HG03045 (cell line): ENCODE measurements around the gene PSMB4.
"Not testable (repeated sequence)": the region's sequence is repeated elsewhere in the genome, so short reads cannot be mapped to it uniquely, and the experiment has no call there.

Experiments used
- ATAC-seq: cut with Tn5 transposase; IDR thresholded peaks from one replicate; pipeline ENCODE4 v1.9.1; 2021; ENCODE audit warnings: mild to moderate bottlenecking, moderate library complexity; ENCODE audit not compliant: unreplicated experiment

Gene PSMB4

DNA sequence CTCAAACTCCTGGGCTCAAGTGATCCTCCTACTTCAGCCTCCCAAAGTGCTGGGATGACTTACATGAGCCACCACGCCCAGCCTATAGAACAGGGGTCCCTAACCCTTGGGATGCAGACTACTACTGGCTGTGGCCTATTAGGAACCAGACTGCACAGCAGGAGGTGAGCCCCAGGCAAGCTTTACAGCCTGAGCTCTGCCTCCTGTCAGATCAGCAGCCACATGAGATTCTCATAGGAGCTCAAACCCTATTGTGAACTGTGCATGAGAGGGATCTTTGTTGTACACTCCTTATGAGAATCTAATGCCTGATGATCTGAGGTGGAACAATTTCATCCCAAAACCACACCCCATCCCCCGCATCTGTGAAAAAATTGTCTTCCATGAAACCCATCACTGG lies 13.4 kb upstream of the PSMB4 start:
- no peak for ATAC-seq

DNA sequence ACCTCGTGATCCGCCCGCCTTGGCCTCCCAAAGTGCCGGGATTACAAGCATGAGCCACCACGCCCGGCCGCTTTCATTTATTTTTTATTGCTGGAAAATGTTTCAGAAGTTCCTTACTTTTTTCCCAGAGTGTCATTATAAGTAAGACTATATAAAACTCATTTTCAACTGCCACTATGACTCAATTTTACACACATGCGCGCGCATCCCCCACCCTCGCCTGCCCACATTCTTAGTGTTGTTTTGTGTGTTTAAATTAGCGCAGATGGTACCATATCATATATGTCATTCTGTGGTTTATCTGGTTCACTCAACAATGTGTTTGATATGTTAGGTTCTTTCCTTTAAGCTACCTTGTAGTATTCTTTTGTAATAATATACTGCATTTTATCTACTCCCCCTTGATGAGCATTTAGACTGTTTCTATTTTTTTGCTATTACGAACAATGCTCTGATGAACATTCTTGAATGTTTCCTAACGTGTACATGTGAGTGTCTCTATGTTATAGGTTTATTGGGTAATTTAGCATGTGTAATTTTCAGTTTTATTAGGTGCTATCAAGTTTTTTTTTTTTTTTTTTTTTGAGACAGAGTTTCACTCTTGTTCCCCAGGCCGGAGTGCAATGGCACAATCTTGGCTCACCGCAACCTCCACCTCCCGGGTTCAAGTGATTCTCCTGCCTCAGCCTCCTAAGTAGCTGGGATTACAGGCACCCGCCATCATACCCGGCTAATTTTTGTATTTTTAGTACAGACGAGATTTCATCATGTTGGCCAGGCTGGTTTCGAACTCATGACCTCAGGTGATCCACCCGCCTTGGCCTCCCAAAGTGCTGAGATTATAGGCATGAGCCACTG lies 8.9 kb upstream of the PSMB4 start:
- not testable (repeated sequence) for ATAC-seq

DNA sequence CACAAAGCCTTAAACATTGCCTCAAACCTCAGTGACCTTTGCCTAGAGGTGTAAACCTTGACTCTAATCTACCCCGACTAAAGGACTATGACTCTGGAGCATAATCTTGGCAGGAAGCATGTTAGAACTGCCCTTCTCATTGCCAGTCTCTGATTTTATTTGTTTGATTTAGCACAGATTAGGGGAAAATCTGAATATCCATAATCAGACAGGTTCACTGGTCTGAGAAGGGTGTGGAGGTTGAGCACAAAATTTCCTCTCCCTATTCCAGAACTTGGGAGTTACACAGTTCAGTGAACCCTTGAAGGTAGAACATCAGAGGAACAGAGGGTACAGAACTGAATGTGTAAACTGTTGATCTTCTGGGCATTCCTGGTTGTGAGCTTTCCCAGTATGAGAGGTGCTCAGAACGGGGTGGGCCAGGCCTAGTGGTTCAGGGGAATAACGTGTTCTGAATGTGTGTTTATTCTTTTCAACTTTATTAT lies 8.3 kb upstream of the PSMB4 start:
- ATAC-seq, result no peak

DNA sequence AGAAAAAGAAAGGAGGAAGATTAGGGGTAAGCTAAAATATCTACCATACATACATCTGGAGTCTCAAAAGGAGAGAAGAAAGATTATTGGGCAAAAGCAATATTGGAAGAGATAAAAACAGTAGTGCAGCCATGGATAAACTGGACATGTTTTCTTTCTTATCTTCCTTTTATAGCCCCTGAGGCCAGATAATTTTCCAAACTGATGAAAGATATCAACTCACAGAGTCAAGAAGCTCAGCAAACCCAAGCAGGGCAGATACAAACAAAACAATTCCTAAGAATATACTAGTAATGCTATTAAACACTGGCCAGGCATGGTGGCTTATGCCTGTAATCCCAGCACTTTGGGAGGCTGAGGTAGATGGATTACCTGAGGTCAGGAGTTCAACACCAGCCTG lies 5.8 kb upstream of the PSMB4 start:
- ATAC-seq, result no peak

DNA sequence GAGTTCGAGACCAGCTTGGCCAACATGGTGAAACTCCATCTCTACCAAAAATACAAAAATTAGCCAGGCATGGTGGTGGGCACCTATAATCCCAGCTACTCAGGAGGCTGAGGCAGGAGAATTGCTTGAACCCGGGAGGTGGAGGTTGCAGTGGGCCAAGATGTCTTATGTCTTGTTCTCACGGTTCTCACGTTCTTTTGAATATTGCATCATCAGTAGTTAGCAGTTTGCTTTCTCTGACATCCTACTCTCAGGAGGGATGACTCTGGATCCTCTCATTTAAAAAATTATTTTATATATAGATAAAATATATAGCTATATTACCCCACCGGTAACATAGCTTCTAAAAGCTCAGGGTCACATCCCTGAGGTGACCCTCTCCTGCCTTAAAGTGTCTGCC lies 3.1 kb upstream of the PSMB4 start:
- ATAC-seq, result not testable (repeated sequence)

DNA sequence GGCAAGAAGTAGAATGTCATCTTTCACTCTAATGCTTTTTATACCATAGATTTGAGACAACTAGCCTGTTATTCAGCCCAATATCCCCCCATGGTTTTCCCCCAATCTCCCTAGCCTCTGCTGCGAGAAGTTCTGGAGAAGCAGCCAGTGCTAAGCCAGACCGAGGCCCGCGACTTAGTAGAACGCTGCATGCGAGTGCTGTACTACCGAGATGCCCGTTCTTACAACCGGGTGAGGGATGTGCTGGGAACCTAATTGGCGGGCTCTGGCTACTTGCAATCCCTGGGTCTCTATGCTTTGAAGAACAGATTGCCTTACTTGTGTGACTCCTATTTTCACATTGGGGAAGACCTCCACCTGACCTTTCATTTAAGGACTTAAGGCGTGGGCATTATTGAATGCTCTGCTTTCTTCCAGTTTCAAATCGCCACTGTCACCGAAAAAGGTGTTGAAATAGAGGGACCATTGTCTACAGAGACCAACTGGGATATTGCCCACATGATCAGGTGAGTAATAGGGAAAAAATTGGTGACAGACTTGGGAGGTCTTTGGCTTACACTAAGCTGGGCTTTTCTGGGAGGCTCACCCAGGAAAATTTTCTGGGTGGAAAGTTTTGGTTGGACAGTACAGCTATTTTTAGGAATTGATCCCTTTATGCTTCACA lies 1.9 kb downstream of the PSMB4 start:
- ATAC-seq, result no peak

DNA sequence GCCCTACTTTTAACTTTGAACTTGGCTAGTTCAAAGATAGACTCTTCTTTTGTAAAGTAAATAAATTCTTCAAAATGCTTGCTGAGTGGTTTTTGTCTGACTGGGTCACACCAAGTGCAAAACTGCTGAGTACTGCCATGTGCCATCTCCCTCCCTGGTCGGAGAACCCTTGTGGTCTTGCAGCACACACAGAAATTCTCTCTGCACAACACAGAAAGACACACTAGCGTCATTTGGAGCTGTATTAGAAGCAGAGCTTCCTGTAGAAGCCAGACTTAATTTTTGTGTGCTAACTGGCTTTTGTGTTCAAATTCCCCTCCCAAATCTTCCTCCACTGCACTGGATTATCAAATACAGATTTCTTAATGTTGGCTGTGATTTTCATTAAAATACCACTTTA lies 2.5 kb downstream of the PSMB4 start:
- ATAC-seq, result no peak

DNA sequence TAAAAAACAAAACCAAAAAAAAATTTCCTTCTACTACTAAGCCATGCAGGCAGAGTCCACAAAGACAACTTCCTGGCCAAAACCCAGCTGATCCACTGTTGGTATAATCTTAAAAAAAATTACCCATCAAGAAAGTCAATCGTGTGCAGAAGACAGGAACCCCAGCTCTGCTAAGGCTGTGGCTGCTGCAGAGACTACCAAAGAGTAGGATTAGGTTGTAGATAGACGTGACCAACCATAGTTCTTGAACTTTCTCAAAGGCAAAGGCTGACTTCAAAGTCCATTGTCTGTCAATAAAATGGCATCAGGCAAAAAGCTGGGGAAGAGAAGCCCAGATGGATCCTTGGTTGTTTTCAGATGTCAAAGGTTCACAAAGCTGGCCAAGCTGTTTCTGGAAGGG lies 3.4 kb downstream of the PSMB4 start:
- ATAC-seq, result no peak

DNA sequence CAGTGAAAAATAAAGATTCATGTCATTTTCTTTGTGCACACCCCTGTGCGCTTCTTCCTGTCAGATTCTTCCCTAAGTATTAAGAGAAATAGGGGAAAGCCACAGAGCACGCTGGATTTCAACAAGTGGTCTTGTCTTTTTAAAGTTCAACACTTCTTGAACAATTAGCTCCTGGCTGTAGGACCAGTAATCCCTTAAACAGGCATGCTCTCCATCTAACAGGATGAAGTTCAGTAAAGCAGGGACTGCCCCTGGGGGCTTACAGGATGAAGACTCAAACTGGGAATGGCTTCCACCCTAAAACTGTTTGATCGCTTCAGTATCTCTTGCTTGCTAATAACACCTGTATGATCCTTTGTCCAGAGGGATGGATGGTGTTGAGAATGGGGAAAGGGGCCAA lies 4.2 kb downstream of the PSMB4 start:
- ATAC-seq, result no peak

DNA sequence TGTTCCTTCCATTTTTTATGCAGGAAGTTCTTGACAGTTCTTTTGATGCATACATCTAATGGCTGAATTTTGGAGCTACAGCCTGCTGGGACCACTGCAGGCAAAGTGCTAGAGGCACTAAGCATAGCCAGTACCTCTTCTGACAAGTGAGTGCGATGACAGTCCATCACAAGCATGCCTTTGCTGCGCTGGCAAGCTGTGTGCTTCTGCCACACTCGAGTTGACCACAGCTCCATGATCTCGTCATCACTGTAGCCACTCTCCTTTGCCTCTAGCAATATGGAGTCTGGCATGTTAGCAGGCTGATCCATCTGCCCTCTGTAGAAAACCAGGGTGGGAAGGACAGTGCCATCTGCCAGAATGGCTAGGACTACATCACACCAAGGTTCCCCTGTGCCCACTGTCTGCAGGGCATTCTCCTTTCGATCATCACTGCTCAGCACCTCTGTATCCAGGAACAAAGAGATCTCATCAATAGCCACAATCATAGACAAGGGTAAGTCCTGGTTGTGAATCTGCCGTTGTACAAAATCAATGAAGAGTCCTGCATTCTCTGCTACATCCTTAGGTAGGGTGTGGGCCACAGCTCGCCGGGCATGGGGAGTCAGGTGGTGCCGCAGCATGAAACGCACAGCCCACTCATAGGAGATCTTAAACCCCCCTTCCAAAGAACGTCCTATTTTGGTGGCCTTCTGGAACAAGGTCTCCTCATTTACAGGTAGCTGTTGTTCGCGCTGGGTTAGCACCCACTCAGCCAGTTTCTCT lies 6.0 kb downstream of the PSMB4 start:
- no peak for ATAC-seq

DNA sequence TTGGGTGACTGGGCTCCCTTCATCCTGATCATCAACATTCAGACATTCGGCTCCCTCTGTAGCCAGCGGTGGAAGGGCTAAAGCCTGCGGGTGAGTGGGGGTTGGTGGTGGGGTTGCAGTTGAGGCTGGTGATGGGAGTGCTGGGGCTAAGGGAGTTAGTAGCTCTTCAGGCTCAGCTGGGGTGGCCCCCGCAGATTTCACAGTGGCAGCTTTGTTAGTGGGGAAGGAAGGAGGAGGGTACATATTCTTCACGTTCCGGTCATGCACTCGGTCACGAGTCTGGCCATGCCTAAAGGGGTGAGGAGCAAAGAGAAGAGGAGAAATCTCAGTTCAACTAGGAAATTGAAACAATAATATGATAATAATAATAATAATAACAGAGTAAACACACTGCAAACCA lies 6.8 kb downstream of the PSMB4 start:
- no peak for ATAC-seq

DNA sequence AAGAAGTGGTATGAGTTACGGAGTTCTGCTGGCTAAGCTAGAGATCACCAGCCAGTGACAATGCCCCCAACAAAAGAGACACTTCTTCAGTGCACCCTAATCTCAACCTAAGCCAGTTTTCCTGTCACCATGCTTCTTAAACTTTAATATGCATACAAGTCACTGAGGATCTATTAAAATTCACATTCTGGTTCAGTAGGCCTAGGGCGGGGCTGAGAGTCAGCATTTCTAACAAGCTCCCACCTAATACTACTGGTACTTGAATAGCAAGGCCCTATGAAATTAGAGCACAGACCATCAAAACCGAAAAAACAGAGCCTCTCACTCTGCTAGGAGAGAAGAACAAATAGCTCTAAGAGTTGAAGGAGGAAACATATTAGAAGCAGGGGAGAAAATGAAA lies 7.9 kb downstream of the PSMB4 start:
- ATAC-seq, result no peak

DNA sequence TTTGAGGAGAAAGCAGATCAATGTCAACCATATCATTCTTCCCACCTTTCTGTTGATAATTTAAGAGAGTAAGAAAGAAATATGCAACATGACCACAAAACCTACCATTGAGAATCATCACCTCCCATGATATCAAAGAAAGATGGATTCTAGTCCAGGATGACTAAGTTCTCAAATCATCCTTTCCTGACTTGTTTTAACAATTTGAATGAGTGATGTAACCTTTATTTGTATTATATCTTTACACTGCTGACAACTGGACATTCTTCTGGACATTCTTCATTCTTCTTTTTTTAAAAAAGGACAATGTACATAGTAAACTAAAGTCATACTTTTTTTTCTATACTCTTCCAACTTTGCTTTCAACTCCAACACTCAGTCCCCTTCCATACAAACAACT lies 9.5 kb downstream of the PSMB4 start:
- ATAC-seq, result no peak

DNA sequence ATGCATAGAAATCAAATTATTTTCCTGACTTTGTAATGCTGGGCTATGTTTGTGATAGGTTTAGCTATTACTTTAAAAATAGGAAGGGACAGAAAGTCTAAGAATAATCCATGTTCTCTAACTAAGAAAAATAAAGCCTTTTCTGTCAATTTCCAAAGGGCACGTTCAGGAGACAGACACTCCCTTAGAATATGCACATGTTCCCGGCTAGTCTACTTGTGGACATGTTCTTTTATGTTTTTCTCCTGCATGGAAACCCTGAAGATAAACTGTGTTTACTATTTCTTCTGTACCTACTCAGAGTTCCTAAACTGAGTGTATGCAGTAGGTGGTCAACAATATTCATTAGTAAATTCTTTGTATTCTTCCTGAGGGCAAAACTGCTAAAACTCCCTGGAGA lies 12.5 kb downstream of the PSMB4 start:
- no peak for ATAC-seq

DNA sequence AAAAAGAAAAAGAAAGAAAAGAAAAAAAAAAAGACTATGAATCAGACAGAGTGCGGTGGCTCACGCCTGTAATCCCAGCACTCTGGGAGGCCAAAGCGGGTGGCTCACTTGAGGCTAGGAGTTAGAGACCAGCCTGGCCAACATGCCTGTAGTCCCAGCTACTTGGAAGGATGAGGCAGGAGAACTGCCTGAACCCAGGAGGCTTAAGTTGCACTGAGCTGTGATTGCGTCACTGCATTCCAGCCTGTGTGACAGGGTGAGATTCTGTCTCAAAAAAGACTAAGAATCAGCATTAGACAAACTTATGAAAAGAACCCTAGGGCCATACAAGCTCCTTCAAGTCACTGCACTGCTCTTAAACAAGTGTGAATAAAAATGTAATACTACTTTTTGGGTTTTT lies 16.9 kb downstream of the PSMB4 start:
- ATAC-seq, result no peak

DNA sequence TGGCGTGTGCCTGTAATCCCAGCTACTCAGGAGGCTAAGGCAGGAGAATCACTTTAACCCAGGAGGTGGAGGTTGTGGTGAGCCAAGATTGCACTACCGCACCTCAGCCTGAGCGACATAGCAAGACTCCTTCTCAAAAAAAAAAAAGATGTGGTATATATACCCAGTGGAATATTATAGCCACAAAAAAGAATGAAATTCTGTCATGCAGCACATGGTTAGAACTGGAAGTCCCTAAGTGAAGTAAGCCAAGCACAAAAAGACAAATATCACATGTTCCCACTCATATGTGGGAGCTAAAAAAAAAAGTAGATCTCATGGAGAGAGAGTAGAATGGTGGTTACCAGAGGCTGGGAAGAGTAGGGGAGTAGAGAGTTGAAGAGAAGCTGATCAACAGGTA lies 18.7 kb downstream of the PSMB4 start:
- ATAC-seq, result no peak

DNA sequence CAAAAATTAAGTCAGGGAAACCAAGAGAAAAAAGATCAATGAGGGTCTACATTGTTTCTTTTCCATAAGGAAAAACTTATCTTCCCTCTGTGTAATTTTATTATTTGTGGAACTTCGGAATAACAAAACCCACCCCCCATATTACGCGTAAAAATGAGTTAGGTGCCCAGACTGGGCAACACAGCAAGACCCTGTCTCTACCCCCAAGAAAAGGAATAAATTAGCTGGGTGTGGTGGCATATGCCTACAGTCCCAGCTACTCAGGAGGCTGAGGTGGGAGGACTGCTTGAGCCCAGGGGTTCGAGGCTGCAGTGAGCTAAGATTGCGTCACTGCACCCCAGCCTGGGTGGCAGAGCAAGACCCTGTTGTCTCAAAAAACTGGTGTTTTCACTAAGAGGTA lies 20.4 kb downstream of the PSMB4 start:
- no peak for ATAC-seq

DNA sequence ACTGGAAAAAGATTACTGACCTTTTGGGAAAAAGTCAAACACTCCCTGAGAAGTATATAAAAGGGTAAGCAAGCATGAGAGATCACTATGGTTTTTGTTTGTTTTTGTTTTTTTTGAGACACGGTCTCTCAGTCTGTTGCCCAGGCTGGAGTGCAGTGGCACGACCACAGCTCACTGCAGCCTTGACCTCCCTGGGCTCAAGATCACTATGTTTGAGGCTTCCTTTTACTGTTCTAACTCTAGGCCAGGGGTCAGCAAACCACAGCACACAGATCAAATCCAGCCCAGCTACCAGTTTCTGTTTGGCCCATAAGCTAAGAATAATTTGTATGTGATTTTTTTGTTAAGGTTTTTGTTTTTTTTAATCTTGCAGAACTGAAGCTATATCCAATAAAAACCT lies 25.7 kb downstream of the PSMB4 start:
- no peak for ATAC-seq

DNA sequence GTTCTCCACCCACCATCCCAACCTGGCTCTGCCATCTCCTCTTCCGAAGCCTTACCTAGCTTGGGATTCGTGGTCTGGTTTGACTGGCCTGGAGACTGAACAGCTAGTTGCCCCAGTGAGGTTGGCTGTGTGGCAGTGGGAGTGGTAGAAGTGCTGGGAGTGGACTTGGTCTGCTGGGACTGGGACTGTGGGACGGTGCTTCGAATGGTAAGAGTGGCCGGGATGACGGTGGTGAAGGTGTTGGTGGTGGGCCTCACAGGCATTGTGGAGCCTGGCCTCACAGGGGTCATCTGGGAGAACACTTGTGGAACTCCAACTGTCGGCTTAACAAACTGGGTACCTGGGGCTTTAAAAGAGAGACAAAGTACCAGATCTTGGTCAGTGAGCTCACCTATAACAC lies 28.7 kb downstream of the PSMB4 start:
- ATAC-seq, result no peak

DNA sequence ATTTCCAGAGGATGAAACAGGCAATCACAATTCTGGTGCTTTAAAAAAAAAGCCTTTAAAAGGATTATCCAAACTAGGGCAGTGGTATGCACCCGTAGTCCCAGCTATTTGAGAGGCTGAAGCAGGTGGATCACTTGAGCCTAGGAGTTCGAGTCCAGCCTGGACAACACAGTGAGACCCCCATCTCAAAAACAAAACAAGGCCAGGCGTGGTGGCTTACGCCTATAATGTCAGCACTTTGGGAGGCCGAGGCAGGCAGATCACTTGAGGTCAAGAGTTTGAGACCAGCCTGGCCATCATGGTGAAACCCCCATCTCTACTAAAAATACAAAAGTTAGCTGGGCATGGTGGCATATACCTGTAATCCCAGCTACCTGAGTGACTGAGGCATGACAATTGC lies 34.5 kb downstream of the PSMB4 start:
- not testable (repeated sequence) for ATAC-seq

DNA sequence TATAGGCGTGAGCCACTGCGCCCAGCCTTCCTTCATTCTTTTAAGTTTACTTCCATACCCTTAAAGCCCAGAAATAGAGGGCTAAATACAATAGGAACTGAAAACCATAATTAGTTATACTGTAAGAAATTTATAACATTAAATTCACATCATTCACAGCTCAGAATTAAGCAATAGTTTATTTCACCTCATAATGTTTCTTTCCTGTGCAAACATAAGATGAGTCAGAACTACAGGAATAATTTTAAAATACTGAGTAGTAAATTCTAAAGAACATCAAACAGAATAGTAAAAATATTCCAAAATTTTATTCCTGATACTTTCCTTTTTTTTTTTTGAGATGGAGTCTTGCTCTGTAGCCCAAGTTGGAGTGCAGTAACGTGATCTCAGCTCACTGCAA lies 35.8 kb downstream of the PSMB4 start:
- ATAC-seq, result no peak

DNA sequence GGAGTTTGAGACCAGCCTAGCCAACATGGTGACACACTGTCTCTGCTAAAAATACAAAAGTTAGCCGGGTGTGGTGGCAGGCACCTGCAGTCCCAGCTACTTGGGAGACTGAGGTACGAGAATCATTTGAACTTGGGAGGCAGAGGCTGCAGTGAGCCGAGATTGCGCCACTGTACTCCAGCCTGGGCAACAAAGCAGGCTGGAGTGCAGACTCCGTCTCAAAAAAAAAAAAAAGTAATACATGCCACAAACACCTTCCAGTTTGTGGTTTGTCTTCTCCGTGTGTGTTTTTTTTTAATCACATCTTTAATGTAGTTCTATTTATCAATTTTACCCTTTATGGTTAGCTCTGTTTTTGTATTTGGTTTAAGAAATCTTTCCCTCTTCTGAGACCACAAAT lies 37.6 kb downstream of the PSMB4 start:
- ATAC-seq, result no peak
